Right lobe of liver (tissue), 4 donors: ENCODE measurements around the gene MYF6.

Source experiments
- POLR2A ChIP-seq: fragments of 450-650 bp; IDR thresholded peaks from one replicate; pipeline ENCODE4 v1.6.1; 2017; ENCODE audit warnings: antibody characterized with exemption, mild to moderate bottlenecking
- TF ChIP-seq, protein P1 (sequence below), 4 donors: fragments of 200-600 bp in 3 of 4; fragments of 450-650 bp in 1 of 4; IDR thresholded peaks; one replicate each; pipeline versions ENCODE4 v1.5.1 to v1.8.0; 2016 to 2022; ENCODE audit warnings: antibody characterized with exemption in 4 of 4, mild to moderate bottlenecking in 2 of 4
- donor health status: DM: no; HTN: no; CAD: no.
- donor health status: DM: no; HTN: no; CAD: no.
- donor health status: DM: no; HTN: yes; CAD: no.

DNA sequence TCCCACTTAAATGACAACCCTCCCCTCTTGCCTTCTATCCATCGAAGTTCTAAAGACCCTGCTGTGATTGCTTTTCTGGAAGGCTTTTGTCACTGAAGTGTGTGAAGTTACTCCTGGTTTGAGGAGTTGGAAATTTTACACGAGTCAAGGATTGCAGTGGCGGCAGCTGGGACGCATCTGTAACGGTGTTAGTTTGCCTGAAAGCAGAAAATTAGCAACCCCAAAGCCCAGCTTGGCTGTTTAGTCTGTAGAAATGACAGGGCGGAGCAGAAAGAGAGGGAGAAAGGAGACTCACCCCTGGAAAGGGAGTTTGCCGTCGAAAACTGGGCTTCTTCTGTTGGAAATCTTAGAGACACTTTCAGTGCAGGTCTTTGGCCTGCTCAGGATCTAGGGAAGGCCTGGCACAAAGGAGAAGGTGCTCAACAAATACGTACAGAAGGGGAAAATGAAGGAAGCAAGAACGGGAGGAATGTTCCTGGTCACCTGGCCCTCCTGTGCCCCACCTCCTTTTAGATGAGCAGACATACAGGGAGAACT lies 8.3 kb downstream of the MYF6 start:
- TF ChIP-seq, protein P1, sequence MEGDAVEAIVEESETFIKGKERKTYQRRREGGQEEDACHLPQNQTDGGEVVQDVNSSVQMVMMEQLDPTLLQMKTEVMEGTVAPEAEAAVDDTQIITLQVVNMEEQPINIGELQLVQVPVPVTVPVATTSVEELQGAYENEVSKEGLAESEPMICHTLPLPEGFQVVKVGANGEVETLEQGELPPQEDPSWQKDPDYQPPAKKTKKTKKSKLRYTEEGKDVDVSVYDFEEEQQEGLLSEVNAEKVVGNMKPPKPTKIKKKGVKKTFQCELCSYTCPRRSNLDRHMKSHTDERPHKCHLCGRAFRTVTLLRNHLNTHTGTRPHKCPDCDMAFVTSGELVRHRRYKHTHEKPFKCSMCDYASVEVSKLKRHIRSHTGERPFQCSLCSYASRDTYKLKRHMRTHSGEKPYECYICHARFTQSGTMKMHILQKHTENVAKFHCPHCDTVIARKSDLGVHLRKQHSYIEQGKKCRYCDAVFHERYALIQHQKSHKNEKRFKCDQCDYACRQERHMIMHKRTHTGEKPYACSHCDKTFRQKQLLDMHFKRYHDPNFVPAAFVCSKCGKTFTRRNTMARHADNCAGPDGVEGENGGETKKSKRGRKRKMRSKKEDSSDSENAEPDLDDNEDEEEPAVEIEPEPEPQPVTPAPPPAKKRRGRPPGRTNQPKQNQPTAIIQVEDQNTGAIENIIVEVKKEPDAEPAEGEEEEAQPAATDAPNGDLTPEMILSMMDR (IDR thresholded peaks at IDR 0.05): no peak
- no peak for TF ChIP-seq POLR2A
